Stimulated activated CD4-positive, alpha-beta T cell treated with anti-CD3 and anti-CD28 coated beads, Interleukin-15, amount 100 ng/mL, for 24 hours (primary cell): ENCODE data around the gene PLEKHN1.
"Not testable (repeated sequence)": the region's sequence is repeated elsewhere in the genome, so short reads cannot be mapped to it uniquely, and the experiment has no call there.

Experiments
- DNase-seq: peaks from one replicate; pipeline ENCODE4 v3.0.0-alpha.2; 2020

PLEKHN1 gene

DNA sequence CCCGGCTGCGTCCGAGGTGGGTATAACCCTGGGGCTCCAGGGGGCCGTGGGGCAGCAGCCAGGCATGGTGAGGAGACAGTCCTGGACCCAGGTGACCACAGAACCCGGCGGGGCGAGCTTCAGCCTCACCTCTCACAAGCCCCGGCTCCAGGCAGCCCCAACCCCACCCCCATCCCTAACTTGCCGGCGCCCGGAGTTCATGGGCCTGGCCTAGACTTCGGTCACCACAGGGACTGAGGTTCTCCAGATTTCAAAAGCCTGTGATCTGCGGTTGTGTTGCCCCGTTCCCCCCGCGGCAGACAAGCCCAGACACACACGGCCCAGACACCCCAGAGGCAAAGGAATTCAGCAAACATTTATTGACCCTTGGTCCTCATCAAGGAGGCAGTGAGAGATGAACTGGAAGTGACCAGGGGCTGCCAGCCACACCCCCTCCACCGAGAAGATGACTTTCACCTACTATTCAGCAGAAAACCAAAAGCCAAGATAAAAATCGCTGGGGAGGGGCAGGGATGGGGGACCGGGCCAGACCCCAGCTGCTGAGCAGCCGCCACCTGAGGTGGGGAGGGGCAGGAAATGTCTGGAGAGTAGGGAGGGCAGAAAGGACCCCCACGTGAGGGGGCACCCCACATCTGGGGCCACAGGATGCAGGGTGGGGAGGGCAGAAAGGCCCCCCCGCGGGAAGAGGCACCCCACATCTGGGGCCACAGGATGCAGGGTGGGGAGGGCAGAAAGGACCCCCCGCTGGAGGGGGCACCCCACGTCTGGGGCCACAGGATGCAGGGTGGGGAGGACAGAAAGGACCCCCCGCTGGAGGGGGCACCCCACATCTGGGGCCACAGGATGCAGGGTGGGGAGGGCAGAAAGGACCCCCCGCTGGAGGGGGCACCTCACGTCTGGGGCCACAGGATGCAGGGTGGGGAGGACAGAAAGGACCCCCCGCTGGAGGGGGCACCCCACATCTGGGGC is 29.7 kb downstream of the PLEKHN1 start:
- DNase-seq = no peak

DNA sequence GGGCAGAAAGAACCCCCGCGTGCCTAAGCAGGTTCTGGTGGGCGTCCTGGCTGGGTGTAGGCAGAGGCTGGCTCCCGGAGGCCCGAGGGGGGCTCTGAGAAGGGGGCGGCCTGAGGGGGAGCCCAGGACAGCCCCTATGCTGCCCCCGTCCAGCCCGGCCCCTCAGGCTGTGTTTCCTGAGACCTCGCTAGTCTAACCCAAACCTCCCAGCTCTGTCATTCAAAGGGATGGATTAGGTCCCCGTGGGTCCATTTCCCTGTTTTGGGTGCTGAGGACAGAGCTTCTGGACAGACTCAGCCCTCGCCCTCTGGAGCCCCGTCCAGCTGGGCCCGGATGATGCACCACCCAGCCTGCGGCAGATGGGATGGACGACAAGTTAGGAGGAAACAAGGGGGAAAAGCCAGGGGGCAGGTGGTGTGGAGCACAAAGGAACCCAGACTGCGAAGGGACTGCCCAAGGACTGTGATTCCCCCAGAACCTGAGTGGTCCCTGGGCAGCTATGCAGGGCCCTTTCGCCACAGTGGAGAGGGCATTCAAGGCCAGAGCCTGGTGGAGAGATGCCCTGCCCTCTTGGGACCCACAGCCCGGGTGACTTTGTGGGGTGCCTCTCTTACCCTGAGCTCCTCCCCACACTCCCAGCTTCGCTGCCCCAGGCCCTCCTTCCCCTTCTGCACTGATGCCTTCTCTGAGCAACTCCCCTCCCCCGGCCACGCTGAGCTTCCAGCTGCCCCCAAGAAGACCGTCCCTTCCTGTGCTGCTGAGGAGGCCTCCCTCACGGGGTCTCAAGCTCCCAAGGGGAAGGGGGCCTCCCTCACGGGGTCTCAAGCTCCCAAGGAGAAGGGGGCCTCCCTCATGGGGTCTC is 30.8 kb downstream of the PLEKHN1 start:
- DNase-seq = no peak

DNA sequence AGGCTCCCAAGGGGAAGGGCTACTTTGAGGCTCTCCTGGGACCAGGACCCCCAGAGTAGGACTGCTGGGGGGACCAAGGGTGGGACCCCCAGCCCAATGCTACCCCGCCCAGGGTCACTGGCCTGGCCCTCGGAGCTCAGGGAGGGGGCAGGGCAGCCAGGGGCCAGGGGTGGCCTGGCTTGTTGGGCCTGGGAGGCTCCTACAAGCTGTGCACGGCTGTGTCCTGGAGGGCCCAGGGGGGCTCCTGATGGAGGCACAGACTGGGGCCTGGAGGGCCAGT is 31.4 kb downstream of the PLEKHN1 start:
- DNase-seq = no peak

- DNase-seq = no peak
These were observed 31.9 kb downstream of the PLEKHN1 start for GRCh38 chr1:997993-998744.

DNA sequence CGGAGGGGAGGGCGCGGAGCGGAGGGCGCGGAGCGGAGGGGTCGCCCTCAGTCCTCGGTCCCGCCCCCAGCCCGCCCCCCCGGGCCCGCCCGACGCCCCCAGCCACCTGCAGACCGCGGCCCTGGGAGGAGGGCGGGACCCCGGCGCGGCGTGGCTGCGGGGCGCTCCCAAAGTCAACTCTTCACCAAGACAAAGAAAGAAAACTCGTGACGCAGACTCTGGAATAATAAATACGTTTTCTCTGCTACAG is 32.4 kb downstream of the PLEKHN1 start:
- no peak for DNase-seq

- DNase-seq = no peak
These were observed 32.9 kb downstream of the PLEKHN1 start for GRCh38 chr1:998995-999724.

- DNase-seq = peak; percentile 78
These were observed 33.6 kb downstream of the PLEKHN1 start, which contains the start of gene HES4 for GRCh38 chr1:999725-1000356. TSS of gene HES4 (minus strand) at chr1:1000097. CDS start at chr1:999973, 124 bp downstream.

DNA sequence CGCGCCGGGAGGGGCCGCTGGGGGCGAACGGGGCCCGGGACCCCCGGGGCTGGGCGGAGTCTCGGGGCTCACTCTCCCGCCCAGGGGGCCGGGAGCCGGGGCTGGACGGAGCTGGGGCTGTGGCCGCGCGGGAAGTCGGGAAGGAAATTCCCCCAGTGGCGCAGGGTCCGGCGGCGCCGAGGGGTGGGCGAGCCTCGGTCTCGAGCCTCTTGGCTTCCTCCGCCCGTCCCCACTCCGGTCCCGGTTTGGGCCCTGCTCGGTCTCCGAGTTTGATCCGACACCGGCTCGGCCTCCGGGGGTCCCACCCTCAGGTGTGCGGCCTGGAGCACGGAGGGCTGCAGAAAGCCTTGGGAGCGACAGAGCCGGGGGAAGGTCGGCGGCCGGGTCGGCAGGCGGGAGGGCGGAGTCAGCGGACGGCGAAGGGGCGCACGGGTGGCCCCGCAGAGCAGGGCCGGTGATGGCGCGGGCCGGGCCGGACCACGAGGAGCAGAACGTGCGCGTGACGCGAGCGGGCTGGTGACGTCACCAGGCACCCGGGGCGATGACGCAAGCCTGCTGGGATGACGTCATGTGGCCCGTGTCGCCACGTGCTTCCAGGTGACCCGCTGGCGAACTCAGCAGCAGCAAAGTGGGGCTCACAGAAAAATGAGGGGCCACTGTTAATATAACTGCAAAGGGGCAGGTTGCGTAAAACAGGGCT is 34.2 kb downstream of the PLEKHN1 start:
- DNase-seq = peak; percentile 73

DNA sequence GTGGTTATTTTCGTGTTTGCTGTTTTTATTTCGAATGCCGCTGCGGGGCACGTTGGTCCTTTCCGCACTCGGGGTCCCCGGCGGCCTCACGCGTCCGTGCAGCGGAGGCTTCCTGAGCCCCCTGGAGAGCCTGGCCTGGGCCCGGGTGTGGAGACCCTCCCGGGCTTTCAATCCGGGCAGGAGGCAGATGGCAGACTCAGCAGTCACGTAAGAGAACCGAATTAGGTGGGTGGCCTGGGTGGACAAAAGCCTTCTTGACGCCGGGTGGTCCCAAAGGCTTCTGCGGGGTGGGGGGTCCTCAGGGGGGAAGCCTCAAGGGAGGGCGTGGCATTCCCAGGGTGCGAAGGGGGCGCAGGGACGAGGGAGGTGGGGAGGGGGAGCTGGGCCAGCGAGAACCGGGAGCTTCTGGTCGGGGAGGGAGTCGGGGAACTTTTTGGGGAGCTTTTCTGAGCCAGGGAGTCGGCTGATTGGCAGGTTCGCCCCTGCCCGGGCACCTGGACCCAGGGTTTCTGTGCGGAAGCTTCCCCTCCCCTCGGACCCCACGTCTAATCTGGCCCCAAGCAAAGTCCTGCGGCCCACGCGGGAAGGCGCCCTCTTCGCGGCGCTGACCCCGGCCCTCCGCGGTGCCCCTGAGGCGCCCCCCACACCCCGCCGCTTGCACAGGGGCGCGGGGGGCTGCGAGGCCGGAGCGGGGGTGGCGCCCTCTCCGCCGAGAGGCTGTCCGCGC is 34.9 kb downstream of the PLEKHN1 start:
- DNase-seq = no peak

DNA sequence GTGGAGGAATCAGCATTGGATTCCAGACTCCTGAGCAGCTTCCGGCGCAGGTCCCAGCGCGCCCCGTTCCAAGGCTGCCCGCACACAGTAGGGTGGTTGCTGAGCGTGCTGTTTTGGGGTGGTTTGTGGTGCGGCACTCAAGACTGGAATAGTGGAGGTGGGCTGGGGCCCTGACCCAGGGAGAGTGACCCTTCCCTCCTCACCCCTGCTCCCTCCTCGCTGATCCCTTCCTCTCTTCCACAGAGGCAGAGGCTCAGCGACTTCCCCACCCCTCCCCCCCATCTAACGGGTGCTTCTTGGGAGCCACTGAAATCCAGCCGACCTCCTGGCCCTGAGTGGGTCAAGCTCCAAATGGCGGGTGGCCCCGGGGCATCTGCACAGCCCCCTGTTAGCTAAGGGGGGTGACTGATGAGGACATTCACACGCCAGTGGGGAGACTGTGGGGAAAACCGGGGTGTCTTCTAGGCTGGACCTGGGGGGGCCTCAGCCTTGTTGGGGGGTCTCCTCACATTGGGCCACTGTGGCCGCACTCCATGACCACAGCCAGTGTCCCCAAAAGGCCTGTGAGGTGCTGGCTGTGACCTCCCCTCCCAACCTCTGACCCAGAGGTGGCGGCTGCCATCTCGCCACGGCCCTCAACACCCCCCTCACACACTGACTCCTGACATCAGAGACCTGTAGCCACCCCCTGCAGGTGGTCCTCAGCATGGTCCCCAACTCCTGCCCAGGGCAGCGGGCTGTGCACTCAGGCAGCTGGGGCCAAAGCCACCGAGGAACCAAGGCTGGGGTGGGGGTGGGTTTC is 37.5 kb downstream of the PLEKHN1 start:
- DNase-seq = no peak

GRCh38 chr1:1004420-1004779 is 38.1 kb downstream of the PLEKHN1 start:
- no peak for DNase-seq

GRCh38 chr1:1004780-1005697 is 38.8 kb downstream of the PLEKHN1 start:
- no peak for DNase-seq

DNA sequence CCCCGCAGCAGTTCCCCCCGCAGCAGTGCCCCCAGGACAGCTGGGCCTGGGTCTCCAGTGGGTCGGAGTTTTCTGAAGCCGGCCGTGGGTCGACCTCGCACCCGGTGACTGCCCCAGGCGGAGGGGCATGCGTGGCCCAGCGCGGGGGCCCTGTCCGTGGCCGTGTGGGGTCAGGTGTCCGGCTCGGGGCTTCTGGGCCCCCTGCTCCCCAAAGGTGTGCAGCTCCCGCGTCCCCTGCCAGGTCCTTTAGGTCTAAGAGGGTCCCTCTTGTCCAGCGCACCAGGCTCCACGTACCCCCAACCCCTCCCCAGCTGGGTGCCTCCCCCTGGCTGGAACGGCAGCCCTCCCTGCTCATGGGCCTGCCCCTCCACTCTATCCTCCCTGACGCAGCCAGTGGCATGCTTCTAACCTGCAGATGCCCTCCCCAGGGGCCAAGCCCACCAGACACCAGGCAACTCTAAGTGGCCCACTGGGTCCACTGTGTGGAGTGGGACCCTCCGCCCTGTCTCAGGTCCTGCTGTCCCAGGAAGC is 39.6 kb downstream of the PLEKHN1 start:
- DNase-seq = no peak

- no peak for DNase-seq
These were observed 40.2 kb downstream of the PLEKHN1 start for GRCh38 chr1:1006305-1007159.

DNA sequence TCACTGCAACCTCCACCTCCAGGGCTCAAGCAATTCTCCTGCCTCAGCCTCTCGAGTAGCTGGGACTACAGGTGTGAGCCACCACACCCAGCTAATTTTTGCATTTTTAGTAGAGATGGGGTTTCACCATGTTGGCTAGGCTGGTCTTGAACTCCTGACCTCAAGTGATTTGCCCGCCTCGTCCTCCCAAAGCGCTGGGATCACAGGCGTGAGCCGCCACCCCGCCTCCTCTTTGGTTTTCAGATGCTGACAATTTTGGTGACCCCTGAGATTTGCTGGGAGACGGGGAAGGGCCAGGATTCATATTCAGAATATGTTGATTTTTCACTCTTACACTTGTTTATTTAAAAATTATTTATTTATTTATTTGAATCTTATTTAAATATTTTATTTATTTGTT is 43.8 kb downstream of the PLEKHN1 start:
- not testable (repeated sequence) for DNase-seq

DNA sequence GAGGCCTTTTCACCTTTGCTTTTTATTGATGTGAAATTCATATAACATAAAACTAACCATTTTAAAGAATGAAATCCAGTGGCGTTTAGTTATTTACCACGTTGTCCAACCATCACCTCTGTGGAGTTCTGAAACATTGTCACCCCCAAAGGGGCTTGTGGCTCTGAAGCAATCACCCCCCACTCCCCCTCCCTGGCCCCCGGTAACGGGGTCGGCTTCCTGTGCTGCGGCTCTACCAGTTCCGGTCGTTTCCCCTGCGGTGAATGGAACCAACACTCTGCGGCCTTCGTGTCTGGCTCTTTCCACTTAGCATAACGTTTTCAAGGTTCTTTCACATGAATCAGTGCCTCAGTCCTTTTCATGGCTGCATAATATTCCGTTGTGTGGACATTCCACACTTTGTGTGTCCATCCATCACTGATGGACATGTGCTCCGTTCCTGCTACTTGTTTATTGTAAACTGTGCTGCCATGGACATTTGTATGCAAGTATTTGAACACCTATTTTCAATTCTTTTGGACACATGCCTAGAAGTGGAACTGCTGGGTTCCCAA is 45.2 kb downstream of the PLEKHN1 start:
- no peak for DNase-seq

GRCh38 chr1:1012736-1013104 is 46.4 kb downstream of the PLEKHN1 start:
- not testable (repeated sequence) for DNase-seq
